Peyer's patch (tissue), 4 donors: ENCODE data around the gene TXNDC15.

Experiments
- CTCF ChIP-seq, 6 experiments: fragments of 450-650 bp in 4 of 6; fragments of 200-600 bp in 2 of 6; sonication (generic) in 1 of 6; IDR thresholded peaks; one replicate each; pipeline ENCODE4 v1.5.1; 2017 to 2019; ENCODE audit warnings: antibody characterized with exemption in 6 of 6, mild to moderate bottlenecking in 3 of 6, moderate library complexity in 1 of 6
- POLR2A ChIP-seq, 2 donors: fragments of 450-650 bp; IDR thresholded peaks; one replicate each; pipeline ENCODE4 v1.5.1; 2017; ENCODE audit warnings: antibody characterized with exemption in 2 of 2, mild to moderate bottlenecking in 2 of 2, moderate library complexity in 2 of 2

GRCh38 chr5:134943547-134943946, 69.4 kb downstream of the TXNDC15 start:
- TF ChIP-seq POLR2A (IDR thresholded peaks at IDR 0.05) = no peak
- no peak for TF ChIP-seq CTCF (IDR thresholded peaks at IDR 0.05)
